ENCODE measurements around the gene EXOC3. TPM values are rescaled to one million over a fixed set of nuclear protein-coding genes. Genes with fewer than 3 reads are reported as not detected.

Gene EXOC3
- total RNA-seq, 1 donor from 2014 or later: 67.8 TPM

GRCh38 chr5:406041-406440 is 36.9 kb upstream of the EXOC3 start:
- no peak for DNase-seq (ENCODE audit: low read depth)

GRCh38 chr5:407051-407450 is 35.9 kb upstream of the EXOC3 start:
- DNase-seq (ENCODE audit: low read depth): no peak

- DNase-seq (ENCODE audit: low read depth): peak; percentile 90
These were observed 35.1 kb upstream of the EXOC3 start for GRCh38 chr5:407801-408268.

GRCh38 chr5:410911-411517 is 32.0 kb upstream of the EXOC3 start:
- peak; percentile 73 for DNase-seq (ENCODE audit: low read depth)

- DNase-seq (ENCODE audit: low read depth): no peak
These were observed 31.2 kb upstream of the EXOC3 start for GRCh38 chr5:411728-412127.

GRCh38 chr5:414991-415927 is 27.7 kb upstream of the EXOC3 start:
- peak; percentile 61 for DNase-seq (ENCODE audit: low read depth)

- peak; percentile 61 for DNase-seq (ENCODE audit: low read depth)
These were observed 26.9 kb upstream of the EXOC3 start for GRCh38 chr5:415928-416635.

GRCh38 chr5:416636-416960 is 26.4 kb upstream of the EXOC3 start:
- no peak for DNase-seq (ENCODE audit: low read depth)

- no peak for DNase-seq (ENCODE audit: low read depth)
These were observed 25.4 kb upstream of the EXOC3 start for GRCh38 chr5:417301-418161.

- DNase-seq (ENCODE audit: low read depth): peak; percentile 100
These were observed 24.5 kb upstream of the EXOC3 start for GRCh38 chr5:418162-419121.

- DNase-seq (ENCODE audit: low read depth): no peak
These were observed 23.0 kb upstream of the EXOC3 start for GRCh38 chr5:419970-420369.

GRCh38 chr5:420632-421286 is 22.2 kb upstream of the EXOC3 start:
- no peak for DNase-seq (ENCODE audit: low read depth)

- no peak for DNase-seq (ENCODE audit: low read depth)
These were observed 21.6 kb upstream of the EXOC3 start for GRCh38 chr5:421287-421880.

GRCh38 chr5:421901-422300 is 21.1 kb upstream of the EXOC3 start:
- no peak for DNase-seq (ENCODE audit: low read depth)

GRCh38 chr5:422323-423232 is 20.4 kb upstream of the EXOC3 start:
- DNase-seq (ENCODE audit: low read depth): peak; percentile 71

GRCh38 chr5:423233-423565 is 19.8 kb upstream of the EXOC3 start:
- peak; percentile 66 for DNase-seq (ENCODE audit: low read depth)

GRCh38 chr5:423626-424261 is 19.2 kb upstream of the EXOC3 start:
- no peak for DNase-seq (ENCODE audit: low read depth)

All from myocyte (in vitro differentiated cells).